Nephron (organoid): Measurements from ENCODE around the gene RPS27L.
"Not testable (repeated sequence)": the region's sequence is repeated elsewhere in the genome, so short reads cannot be mapped to it uniquely, and the experiment has no call there.

Experiments used
- H3K27ac Mint-ChIP-seq, 3 experiments: 2 replicates each; pipeline ENCODE4 v1.8.0; 2020; ENCODE audit warnings: mixed read lengths in 3 of 3, mild to moderate bottlenecking in 2 of 3, moderate library complexity in 1 of 3
- H3K27me3 Mint-ChIP-seq: 2 replicates; pipeline ENCODE4 v1.8.0; 2021; ENCODE audit warnings: low read depth, mild to moderate bottlenecking, moderate library complexity, mixed read lengths
- H3K36me3 Mint-ChIP-seq: 2 replicates; pipeline ENCODE4 v1.8.0; 2020; ENCODE audit warnings: low read depth, mixed read lengths
- H3K4me1 Mint-ChIP-seq: 2 replicates; pipeline ENCODE4 v1.8.0; 2020; ENCODE audit warnings: mixed read lengths
- H3K4me3 Mint-ChIP-seq, 3 experiments: 2 replicates each; pipeline ENCODE4 v1.8.0; 2020; ENCODE audit warnings: mild to moderate bottlenecking in 3 of 3, mixed read lengths in 3 of 3, moderate library complexity in 2 of 3
- H3K9me3 Mint-ChIP-seq: 2 replicates; pipeline ENCODE4 v1.8.0; 2020; ENCODE audit warnings: mixed read lengths
- TF ChIP-seq, protein P1 (sequence below), 3 experiments: fragments of 200-600 bp; sonication (generic); IDR thresholded peaks; one replicate each; pipeline ENCODE4 v1.5.0; 2021; ENCODE audit warnings: antibody characterized with exemption in 3 of 3; ENCODE audit not compliant: unreplicated experiment in 3 of 3

RPS27L gene

DNA sequence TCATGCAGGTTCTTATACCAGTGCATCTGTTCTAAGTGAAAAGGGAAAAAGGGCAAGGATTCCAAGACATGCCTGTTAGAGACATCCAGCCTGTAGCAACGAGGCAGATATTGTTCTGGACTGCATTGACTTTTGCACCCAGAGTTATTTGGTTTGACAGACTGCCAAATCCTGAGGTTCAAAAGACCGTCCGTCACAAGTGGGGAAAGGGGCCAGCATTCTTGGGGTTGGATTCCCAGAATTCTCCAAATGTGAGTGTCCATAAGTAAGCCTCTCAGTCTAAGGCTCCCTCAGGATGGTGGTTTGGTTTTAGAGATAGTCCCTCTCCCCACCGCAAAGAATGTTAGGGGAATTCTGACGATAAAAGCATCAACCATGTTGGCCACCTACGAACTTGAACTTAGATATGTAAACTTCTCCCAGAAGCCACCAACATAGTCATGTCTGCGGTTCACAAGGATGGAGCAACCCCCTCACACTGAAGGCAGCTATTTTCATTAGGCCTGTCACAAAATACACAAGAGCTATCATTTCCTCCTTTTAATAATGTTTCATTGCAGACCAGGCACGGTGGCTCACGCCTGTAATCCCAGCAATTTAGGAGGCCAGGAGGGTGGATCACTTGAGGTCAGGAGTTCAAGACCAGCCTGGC lies 49.3 kb downstream of the RPS27L start:
- peaks cover 19% of the 10 kb centered on the region for H3K4me1 Mint-ChIP-seq
- H3K27ac Mint-ChIP-seq, result peak overlapping the region; percentile 93 to 97 (median 96)
- H3K9me3 Mint-ChIP-seq, result peaks cover 5% of the 10 kb centered on the region
- TF ChIP-seq, protein P1, sequence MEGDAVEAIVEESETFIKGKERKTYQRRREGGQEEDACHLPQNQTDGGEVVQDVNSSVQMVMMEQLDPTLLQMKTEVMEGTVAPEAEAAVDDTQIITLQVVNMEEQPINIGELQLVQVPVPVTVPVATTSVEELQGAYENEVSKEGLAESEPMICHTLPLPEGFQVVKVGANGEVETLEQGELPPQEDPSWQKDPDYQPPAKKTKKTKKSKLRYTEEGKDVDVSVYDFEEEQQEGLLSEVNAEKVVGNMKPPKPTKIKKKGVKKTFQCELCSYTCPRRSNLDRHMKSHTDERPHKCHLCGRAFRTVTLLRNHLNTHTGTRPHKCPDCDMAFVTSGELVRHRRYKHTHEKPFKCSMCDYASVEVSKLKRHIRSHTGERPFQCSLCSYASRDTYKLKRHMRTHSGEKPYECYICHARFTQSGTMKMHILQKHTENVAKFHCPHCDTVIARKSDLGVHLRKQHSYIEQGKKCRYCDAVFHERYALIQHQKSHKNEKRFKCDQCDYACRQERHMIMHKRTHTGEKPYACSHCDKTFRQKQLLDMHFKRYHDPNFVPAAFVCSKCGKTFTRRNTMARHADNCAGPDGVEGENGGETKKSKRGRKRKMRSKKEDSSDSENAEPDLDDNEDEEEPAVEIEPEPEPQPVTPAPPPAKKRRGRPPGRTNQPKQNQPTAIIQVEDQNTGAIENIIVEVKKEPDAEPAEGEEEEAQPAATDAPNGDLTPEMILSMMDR (IDR thresholded peaks at IDR 0.05; ENCODE audit: unreplicated experiment in 3 of 3), result no peak
- H3K4me3 Mint-ChIP-seq, result peak overlapping the region in 1 of 3 experiments; percentile 35
- H3K27me3 Mint-ChIP-seq, result peaks cover 5% of the 10 kb centered on the region
- no peaks in the 10 kb centered on the region for H3K36me3 Mint-ChIP-seq

DNA sequence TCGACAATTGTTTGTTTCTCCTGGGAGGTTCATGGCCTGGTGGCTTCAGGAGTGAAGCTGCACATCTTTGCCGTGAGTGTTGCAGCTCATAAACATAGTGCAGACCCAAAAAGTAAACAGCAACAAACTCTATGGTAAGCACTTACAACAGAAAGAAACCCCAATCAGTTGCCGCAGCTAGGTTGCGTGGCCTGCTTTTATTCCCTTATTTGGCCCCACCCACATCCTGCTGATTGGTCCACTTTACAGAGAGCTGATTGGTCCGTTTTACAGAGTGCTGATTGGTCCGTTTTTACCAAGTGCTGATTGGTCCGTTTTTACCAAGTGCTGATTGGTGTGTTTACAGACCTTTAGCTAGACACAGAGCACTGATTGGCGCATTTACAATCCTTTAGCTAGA lies 51.9 kb downstream of the RPS27L start:
- H3K27ac Mint-ChIP-seq, H3K4me3 Mint-ChIP-seq, H3K9me3 Mint-ChIP-seq, H3K27me3 Mint-ChIP-seq, H3K36me3 Mint-ChIP-seq: not testable (repeated sequence)
- H3K4me1 Mint-ChIP-seq, result peaks cover 13% of the 10 kb centered on the region

DNA sequence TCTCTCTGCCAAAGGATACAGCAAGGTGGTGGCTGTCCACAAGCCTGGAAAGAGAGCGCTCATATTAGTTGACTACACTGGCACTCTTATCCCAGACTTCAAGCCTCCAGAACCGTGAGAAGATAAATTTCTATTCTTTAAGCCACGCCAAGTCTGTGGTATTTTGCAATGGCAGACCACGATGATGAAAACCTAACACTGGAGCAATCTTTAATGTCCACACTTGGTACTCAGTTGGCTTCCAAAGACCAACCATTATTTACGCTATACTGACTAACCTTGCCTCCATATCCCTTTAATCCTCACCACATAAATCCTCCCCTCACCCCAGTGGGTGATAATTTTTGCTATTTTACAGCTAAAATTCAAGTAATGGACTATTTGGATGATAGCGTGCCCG lies 52.5 kb downstream of the RPS27L start:
- H3K27ac Mint-ChIP-seq, result no peak overlapping the region
- TF ChIP-seq, protein P1 (IDR thresholded peaks at IDR 0.05; ENCODE audit: unreplicated experiment in 3 of 3), result no peak

DNA sequence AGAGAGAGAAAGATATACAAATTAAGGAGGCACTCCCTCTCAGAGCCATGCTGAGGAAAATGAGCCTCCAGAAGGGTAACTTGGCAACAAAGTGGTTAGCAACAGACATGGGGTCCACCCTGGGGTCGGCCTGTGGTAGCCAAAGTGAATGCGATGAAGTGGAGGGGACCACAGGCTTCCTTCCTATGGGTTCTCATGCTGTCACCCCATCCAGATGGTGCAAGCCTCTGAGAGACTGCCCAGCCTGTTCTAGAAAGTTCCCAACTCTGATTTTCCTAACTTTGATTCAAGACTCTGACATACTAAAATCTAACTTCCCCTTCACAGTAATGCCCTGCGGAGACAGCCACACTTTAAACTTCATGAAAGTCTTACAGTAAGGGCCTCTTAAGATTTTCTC lies 53.9 kb downstream of the RPS27L start:
- Mint-ChIP-seq H3K27me3 (peaks cover 5% of the 10 kb centered on the region), H3K9me3 (peaks cover 6% of the 10 kb centered on the region), H3K4me1 (peaks cover 5% of the 10 kb centered on the region), H3K27ac (no peak overlapping the region), H3K36me3 (peaks cover 3% of the 10 kb centered on the region), H3K4me3 (no peak overlapping the region)
- TF ChIP-seq, protein P1 (IDR thresholded peaks at IDR 0.05; ENCODE audit: unreplicated experiment in 3 of 3), result no peak

More for the DNA sequence above, 52.5 kb downstream of the RPS27L start:
- Mint-ChIP-seq H3K27me3 (peaks cover 5% of the 10 kb centered on the region), H3K36me3 (peaks cover under 1% of the 10 kb centered on the region), H3K4me3 (no peak overlapping the region), H3K4me1 (peaks cover 13% of the 10 kb centered on the region), H3K9me3 (peaks cover 8% of the 10 kb centered on the region)

DNA sequence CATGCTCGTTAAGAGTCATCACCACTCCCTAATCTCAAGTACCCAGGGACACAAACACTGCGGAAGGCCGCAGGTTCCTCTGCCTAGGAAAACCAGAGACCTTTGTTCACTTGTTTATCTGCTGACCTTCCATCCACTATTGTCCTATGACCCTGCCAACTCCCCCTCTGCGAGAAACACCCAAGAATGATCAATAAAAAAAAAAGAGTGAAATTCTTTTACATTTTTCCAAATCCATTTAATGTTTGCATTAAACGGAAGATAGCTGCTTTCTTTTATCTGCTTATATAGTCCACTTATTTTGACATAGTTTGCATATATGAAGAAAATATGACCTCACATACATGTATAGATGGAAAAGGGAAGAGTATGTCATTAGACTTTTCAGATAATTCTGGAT lies 57.7 kb downstream of the RPS27L start:
- not testable (repeated sequence) for H3K36me3 Mint-ChIP-seq, H3K27me3 Mint-ChIP-seq, H3K27ac Mint-ChIP-seq, H3K4me3 Mint-ChIP-seq, H3K4me1 Mint-ChIP-seq
- H3K9me3 Mint-ChIP-seq, result peaks cover 14% of the 10 kb centered on the region

DNA sequence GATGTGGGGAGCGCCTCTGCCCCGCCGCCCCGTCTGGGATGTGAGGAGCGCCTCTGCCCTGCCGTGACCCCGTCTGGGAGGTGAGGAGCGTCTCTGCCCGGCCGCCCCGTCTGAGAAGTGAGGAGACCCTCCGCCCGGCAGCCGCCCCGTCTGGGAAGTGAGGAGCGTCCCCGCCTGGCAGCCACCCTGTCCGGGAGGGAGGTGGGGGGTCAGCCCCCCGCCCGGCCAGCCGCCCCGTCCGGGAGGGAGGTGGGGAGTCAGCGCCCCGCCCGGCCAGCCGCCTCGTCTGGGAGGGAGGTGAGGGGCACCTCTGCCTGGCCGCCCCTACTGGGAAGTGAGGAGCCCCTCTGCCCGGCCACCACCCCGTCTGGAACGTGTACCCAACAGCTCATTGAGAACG lies 58.4 kb downstream of the RPS27L start:
- H3K9me3 Mint-ChIP-seq, result peaks cover 14% of the 10 kb centered on the region
- not testable (repeated sequence) for H3K27ac Mint-ChIP-seq, H3K27me3 Mint-ChIP-seq, H3K36me3 Mint-ChIP-seq, H3K4me1 Mint-ChIP-seq, H3K4me3 Mint-ChIP-seq
